IMR-90 (cell line): ENCODE results near the gene ECE2. TPM values are rescaled to one million over a fixed set of nuclear protein-coding genes. Genes with fewer than 3 reads are reported as not detected.

Experiments
- ATAC-seq: fragments of 200-7000 bp; cut with Tn5 transposase; 2 replicates; pipeline ENCODE4 v1.9.1; 2020; ENCODE audit warnings: low read depth, mild to moderate bottlenecking, moderate library complexity
- BruUV-seq: library from RNA; stranded (reverse); fragments of 400-500 nt; replicated peaks from 2 replicates; lab custom pipeline; 2021; lab: Mats Ljungman, UMichigan
- CTCF ChIA-PET: fragments of 300-600 bp; formaldehyde crosslinking; extraction: SDS; loops from one replicate; lab custom pipeline; 2021; ENCODE audit warnings: antibody characterized with exemption; lab: Yijun Ruan, JAX
- POLR2A ChIA-PET: fragments of 300-600 bp; sonication (Branson Sonifier 250); formaldehyde crosslinking; loops from one replicate; lab custom pipeline; 2022; ENCODE audit warnings: antibody characterized with exemption; ENCODE audit not compliant: unreplicated experiment; lab: Charles Lee
- DNase-seq: peaks from one replicate; pipeline ENCODE4 v3.0.0; 2013
- H2AFZ ChIP-seq: replicated peaks from 2 replicates; pipeline ENCODE3; 2013; ENCODE audit warnings: low read length, mild to moderate bottlenecking; ENCODE audit not compliant: poor library complexity
- H2AK5ac ChIP-seq: 2 replicates; pipeline ENCODE4 v1.6.1; 2013; ENCODE audit warnings: low read depth, low read length, inconsistent platforms
- H2AK9ac ChIP-seq: replicated peaks from 2 replicates; pipeline ENCODE3; 2013; ENCODE audit warnings: mild to moderate bottlenecking, low read depth, low read length, moderate library complexity; ENCODE audit not compliant: poor library complexity
- H2BK120ac ChIP-seq: 2 replicates; pipeline ENCODE4 v1.6.1; 2013; ENCODE audit warnings: low read depth, low read length, inconsistent platforms
- H2BK15ac ChIP-seq: 3 replicates; pipeline ENCODE4 v1.6.1; 2013; ENCODE audit warnings: low read depth, low read length, inconsistent platforms
- H2BK20ac ChIP-seq: 2 replicates; pipeline ENCODE4 v1.6.1; 2013; ENCODE audit warnings: low read depth, mild to moderate bottlenecking, inconsistent platforms, low read length, moderate library complexity
- H2BK5ac ChIP-seq: 2 replicates; pipeline ENCODE4 v1.6.1; 2013; ENCODE audit warnings: mild to moderate bottlenecking, low read depth, low read length, inconsistent platforms; ENCODE audit not compliant: poor library complexity, severe bottlenecking
- H3K14ac ChIP-seq: replicated peaks from 2 replicates; pipeline ENCODE4 v1.6.1; 2013; ENCODE audit warnings: low read depth, low read length, inconsistent platforms
- H3K18ac ChIP-seq: 2 replicates; pipeline ENCODE4 v1.6.1; 2013; ENCODE audit warnings: low read depth, low read length, control low read depth
- H3K23ac ChIP-seq: 2 replicates; pipeline ENCODE4 v1.6.1; 2013; ENCODE audit warnings: low read depth, low read length, inconsistent platforms
- H3K27ac ChIP-seq: 2 replicates; pipeline ENCODE4 v1.5.1; 2013; ENCODE audit warnings: mild to moderate bottlenecking, control low read depth, low read length; ENCODE audit not compliant: insufficient read depth
- H3K27me3 ChIP-seq: 2 replicates; pipeline ENCODE4 v1.6.1; 2013; ENCODE audit warnings: low read length; ENCODE audit not compliant: control insufficient read depth, insufficient read depth
- H3K36me3 ChIP-seq: 2 replicates; pipeline ENCODE4 v1.6.1; 2013; ENCODE audit warnings: low read length, mixed read lengths; ENCODE audit not compliant: control insufficient read depth, insufficient read depth
- H3K4ac ChIP-seq: 2 replicates; pipeline ENCODE4 v1.6.1; 2013; ENCODE audit warnings: low read depth, low read length, inconsistent platforms
- H3K4me1 ChIP-seq: 2 replicates; pipeline ENCODE4 v1.6.1; 2013; ENCODE audit warnings: low read length, mixed read lengths; ENCODE audit not compliant: control insufficient read depth, insufficient read depth
- H3K4me2 ChIP-seq: 2 replicates; pipeline ENCODE4 v1.6.1; 2013; ENCODE audit warnings: low read depth, mild to moderate bottlenecking, control low read depth, low read length, moderate library complexity
- H3K4me3 ChIP-seq: 2 replicates; pipeline ENCODE4 v1.5.1; 2013; ENCODE audit warnings: low read depth, mild to moderate bottlenecking, control low read depth, low read length, moderate library complexity; ENCODE audit not compliant: insufficient read depth
- H3K56ac ChIP-seq: 2 replicates; pipeline ENCODE4 v1.6.1; 2013; ENCODE audit warnings: low read length, inconsistent platforms; ENCODE audit not compliant: insufficient read depth; ENCODE audit errors: extremely low read depth
- H3K79me1 ChIP-seq, 2 experiments: 2 replicates each; pipeline ENCODE4 v1.6.1; 2013; ENCODE audit warnings: low read length in 2 of 2, inconsistent platforms in 1 of 2, low read depth in 1 of 2
- H3K9ac ChIP-seq: 2 replicates; pipeline ENCODE4 v1.6.1; 2013; ENCODE audit warnings: low read depth, low read length, control low read depth
- H3K9me1 ChIP-seq: 2 replicates; pipeline ENCODE4 v1.6.1; 2013; ENCODE audit warnings: low read length, inconsistent platforms; ENCODE audit not compliant: insufficient read depth
- H3K9me3 ChIP-seq: 2 replicates; pipeline ENCODE4 v1.6.1; 2013; ENCODE audit warnings: low read length; ENCODE audit not compliant: control insufficient read depth, insufficient read depth
- H4K20me1 ChIP-seq: 2 replicates; pipeline ENCODE4 v1.6.1; 2013; ENCODE audit warnings: low read length, inconsistent platforms; ENCODE audit not compliant: insufficient read depth
- H4K5ac ChIP-seq: 2 replicates; pipeline ENCODE4 v1.6.1; 2013; ENCODE audit warnings: mild to moderate bottlenecking, low read depth, low read length, control low read depth
- H4K8ac ChIP-seq, 2 experiments: 2 replicates each; pipeline ENCODE4 v1.6.1; 2013; ENCODE audit warnings: low read depth in 2 of 2, low read length in 2 of 2, control low read depth in 1 of 2, inconsistent platforms in 1 of 2
- H4K91ac ChIP-seq: 2 replicates; pipeline ENCODE4 v1.6.1; 2013; ENCODE audit warnings: low read depth, low read length, inconsistent platforms; ENCODE audit not compliant: insufficient read depth
- BHLHE40 ChIP-seq: fragments of 150-350 bp; IDR thresholded peaks from 2 replicates; pipeline ENCODE4 v1.6.1; 2016; ENCODE audit warnings: mild to moderate bottlenecking, low read depth, low read length
- CEBPB ChIP-seq: IDR thresholded peaks from 2 replicates; pipeline ENCODE4 v1.6.1; 2012; ENCODE audit warnings: low read depth, low read length, improper control_type of control experiment
- CHD1 ChIP-seq: IDR thresholded peaks from 2 replicates; pipeline ENCODE4 v1.6.1; 2012; ENCODE audit warnings: low read depth, low read length, improper control_type of control experiment
- CTCF ChIP-seq: conservative IDR thresholded peaks from 2 replicates; pipeline ENCODE4 v1.5.1; 2012; ENCODE audit warnings: mild to moderate bottlenecking, low read depth, low read length, improper control_type of control experiment
- ELK1 ChIP-seq: fragments of 150-350 bp; IDR thresholded peaks from 2 replicates; pipeline ENCODE4 v1.6.1; 2016; ENCODE audit warnings: low read depth, mild to moderate bottlenecking, low read length, moderate library complexity, borderline replicate concordance
- MAFK ChIP-seq: IDR thresholded peaks from 2 replicates; pipeline ENCODE4 v1.6.1; 2012; ENCODE audit warnings: low read depth, low read length, improper control_type of control experiment
- MXI1 ChIP-seq: IDR thresholded peaks from 2 replicates; pipeline ENCODE4 v1.6.1; 2012; ENCODE audit warnings: low read depth, mild to moderate bottlenecking, low read length, moderate library complexity, borderline replicate concordance
- NFE2L2 ChIP-seq: fragments of 150-350 bp; IDR thresholded peaks from 2 replicates; pipeline ENCODE4 v1.6.1; 2016; ENCODE audit warnings: low read depth, mild to moderate bottlenecking, low read length
- POLR2A ChIP-seq: IDR thresholded peaks from 2 replicates; pipeline ENCODE4 v1.6.1; 2012; ENCODE audit warnings: mild to moderate bottlenecking, low read depth, low read length
- RAD21 ChIP-seq: IDR thresholded peaks from 2 replicates; pipeline ENCODE4 v1.6.1; 2012; ENCODE audit warnings: low read length, improper control_type of control experiment
- RCOR1 ChIP-seq: IDR thresholded peaks from 2 replicates; pipeline ENCODE4 v1.6.1; 2012; ENCODE audit warnings: mild to moderate bottlenecking, low read length, improper control_type of control experiment; ENCODE audit not compliant: insufficient replicate concordance
- SMC3 ChIP-seq: fragments of 150-350 bp; IDR thresholded peaks from 2 replicates; pipeline ENCODE4 v1.6.1; 2016; ENCODE audit warnings: low read depth, mild to moderate bottlenecking, antibody characterized with exemption, low read length, moderate library complexity
- USF2 ChIP-seq: fragments of 150-350 bp; IDR thresholded peaks from 2 replicates; pipeline ENCODE4 v1.6.1; 2017; ENCODE audit warnings: mild to moderate bottlenecking, antibody characterized with exemption, low read length, low read depth
- WGBS, 2 experiments: methylation state at CpG; one replicate each; pipeline versions ENCODE4 v1.1.5 to v1.1.7; 2013; ENCODE audit warnings: missing lambda C conversion rate in 2 of 2; ENCODE audit not compliant: insufficient read length in 1 of 2; ENCODE audit errors: extremely low coverage in 2 of 2; 5-methylcytosine and 5-hydroxymethylcytosine counted together
- dilution Hi-C: fragments of 300-500 bp; cut with HindIII; formaldehyde crosslinking; loops from one replicate; pipeline ENCODE4 v1.14.3; 2018; ENCODE audit warnings: low sequenced_read_pairs; ENCODE audit not compliant: unreplicated experiment
- in situ Hi-C: fragments of 300-500 bp; cut with MboI; formaldehyde crosslinking; loops from 3 replicates; pipeline ENCODE4 v1.14.3; 2019; ENCODE audit warnings: low sequenced_read_pairs, inconsistent platforms, mixed read lengths
- intact Hi-C: fragments of 100-400 bp; cut with micrococcal nuclease; formaldehyde crosslinking; loops from 2 replicates; pipeline ENCODE4 v1.10.0; 2022
- polyA plus RNA-seq, 3 experiments: library from polyadenylated mRNA; depleted of rRNA; stranded (reverse); fragments of >200 nt; gene quantifications; 2 replicates each; pipeline ENCODE4 v1.2.3, GENCODE V29; 2012; ENCODE audit warnings: low replicate concordance in 1 of 3
- total RNA-seq: library from RNA; depleted of rRNA; stranded (reverse); fragments of >200 nt; gene quantifications from 2 replicates; pipeline ENCODE4 v1.2.3, GENCODE V29; 2012

ECE2 gene
- total and polyA plus RNA-seq, 2 of the 4 experiments (the other 2 are of a cell fraction), result not detected

GRCh38 chr3:184299488-184300377 lies 23.9 kb downstream of the ECE2 start:
- dilution Hi-C loops (no loop called here), in situ Hi-C loops (no loop called here), intact Hi-C loops (loop anchor here (1.0 kb wide), 1 partner anchor 15 kb away; the partner anchor contains the start of gene EIF4G1)
- Histone ChIP-seq H2AK5ac (peak overlapping the region; percentile 58), H2AK9ac (peak overlapping the region; percentile 98), H3K36me3 (peaks cover 36% of the 10 kb centered on the region), H3K9me1 (no peaks in the 10 kb centered on the region; the same call in 1 of the 2 replicates), H4K5ac (peak overlapping the region; percentile 65), H3K56ac (peak overlapping the region; percentile 83), H3K79me1 (peaks cover 27 to 49% of the 10 kb centered on the region in 2 experiments), H3K23ac (peak overlapping the region; percentile 96), H2BK120ac (peak overlapping the region; percentile 64), H4K20me1 (peaks cover 44% of the 10 kb centered on the region), H4K8ac (peak overlapping the region; percentile 0 to 67; a peak in 2 of 4 replicates), H3K27me3 (peaks cover 2% of the 10 kb centered on the region; the same call in 1 of the 2 replicates), H2AFZ (peak overlapping the region; percentile 86), H2BK5ac (peak overlapping the region; percentile 85), H3K27ac (peak overlapping the region; percentile 91), H3K4me1 (peaks cover 2% of the 10 kb centered on the region; the same call in 1 of the 2 replicates), H3K14ac (peak overlapping the region; percentile 62), H3K4me2 (peak overlapping the region; percentile 95), H3K4me3 (peak overlapping the region; percentile 96), H4K91ac (peak overlapping the region; percentile 57), H3K9ac (peak overlapping the region; percentile 93), H3K18ac (no peak overlapping the region), H3K4ac (peak overlapping the region; percentile 76), H3K9me3 (no peaks in the 10 kb centered on the region), H2BK20ac (no peak overlapping the region), H2BK15ac (peak overlapping the region; percentile 12; the same call in 1 of the 3 replicates)
- DNase-seq, result peak; percentile 73
- ATAC-seq, result peak; percentile 15
- BruUV-seq, result no TSS peak
- 0% methylated on average over 10 of the region's 29 CpGs; no CpG with 5 or more reads in 1 of the 2 experiments for WGBS, 2 experiments
- ChIA-PET CTCF (interaction anchor here (0.9 kb wide), 1 partner anchor 11 kb away, joined by 3 read pairs; no protein-coding TSS in a partner anchor), POLR2A (no interaction called here)
- no peak for TF ChIP-seq SMC3
- TF ChIP-seq MAFK, result no peak
- TF ChIP-seq CTCF, result no peak
- no peak for TF ChIP-seq NFE2L2
- TF ChIP-seq ELK1, result no peak
- TF ChIP-seq RAD21, result no peak
- TF ChIP-seq RCOR1, result no peak
- no peak for TF ChIP-seq BHLHE40
- no peak for TF ChIP-seq CHD1
- TF ChIP-seq POLR2A, result peak; percentile 61
- peak; percentile 76; the same call in 1 of the 2 replicates for TF ChIP-seq MXI1
- TF ChIP-seq USF2, result no peak
- TF ChIP-seq CEBPB, result no peak
